NCI-H2107 (cell line): ENCODE data around the gene CMIP.

ENCODE experiments used
- DNase-seq: peaks from one replicate; lab custom pipeline; 2025; lab: John Stamatoyannopoulos, UW

The CMIP gene

GRCh38 chr16:81447383-81448101 is 2.9 kb downstream of the CMIP start:
- DNase-seq = peak; percentile 40

- no peak for DNase-seq
Measured at GRCh38 chr16:81448154-81449131, 3.8 kb downstream of the CMIP start.

- no peak for DNase-seq
Measured at GRCh38 chr16:81449241-81449640, 4.6 kb downstream of the CMIP start.

- no peak for DNase-seq
Measured at GRCh38 chr16:81449899-81450608, 5.4 kb downstream of the CMIP start.

GRCh38 chr16:81450783-81451491 is 6.3 kb downstream of the CMIP start:
- no peak for DNase-seq

GRCh38 chr16:81451753-81452680 is 7.4 kb downstream of the CMIP start:
- DNase-seq = no peak

GRCh38 chr16:81453091-81453728 is 8.6 kb downstream of the CMIP start:
- no peak for DNase-seq

GRCh38 chr16:81454044-81454443 is 9.4 kb downstream of the CMIP start:
- no peak for DNase-seq

- no peak for DNase-seq
Measured at GRCh38 chr16:81455006-81455405, 10.4 kb downstream of the CMIP start.

GRCh38 chr16:81455720-81456494 is 11.3 kb downstream of the CMIP start:
- DNase-seq = no peak

GRCh38 chr16:81456523-81457325 is 12.1 kb downstream of the CMIP start:
- no peak for DNase-seq

GRCh38 chr16:81457326-81458133 is 12.9 kb downstream of the CMIP start:
- no peak for DNase-seq

- no peak for DNase-seq
Measured at GRCh38 chr16:81458149-81458669, 13.6 kb downstream of the CMIP start.

GRCh38 chr16:81458827-81459598 is 14.4 kb downstream of the CMIP start:
- no peak for DNase-seq

GRCh38 chr16:81460075-81460474 is 15.5 kb downstream of the CMIP start:
- DNase-seq = no peak

- DNase-seq = no peak
Measured at GRCh38 chr16:81461243-81461642, 16.6 kb downstream of the CMIP start.

- DNase-seq = no peak
Measured at GRCh38 chr16:81461766-81462165, 17.2 kb downstream of the CMIP start.
